ENCODE measurements around the gene LRP1B. TPM values are rescaled to one million over a fixed set of nuclear protein-coding genes. Genes with fewer than 3 reads are reported as not detected.

The LRP1B gene
- total RNA-seq, 4 donors from 2014 or later: 0.42 to 0.71 (median 0.65) TPM

DNA sequence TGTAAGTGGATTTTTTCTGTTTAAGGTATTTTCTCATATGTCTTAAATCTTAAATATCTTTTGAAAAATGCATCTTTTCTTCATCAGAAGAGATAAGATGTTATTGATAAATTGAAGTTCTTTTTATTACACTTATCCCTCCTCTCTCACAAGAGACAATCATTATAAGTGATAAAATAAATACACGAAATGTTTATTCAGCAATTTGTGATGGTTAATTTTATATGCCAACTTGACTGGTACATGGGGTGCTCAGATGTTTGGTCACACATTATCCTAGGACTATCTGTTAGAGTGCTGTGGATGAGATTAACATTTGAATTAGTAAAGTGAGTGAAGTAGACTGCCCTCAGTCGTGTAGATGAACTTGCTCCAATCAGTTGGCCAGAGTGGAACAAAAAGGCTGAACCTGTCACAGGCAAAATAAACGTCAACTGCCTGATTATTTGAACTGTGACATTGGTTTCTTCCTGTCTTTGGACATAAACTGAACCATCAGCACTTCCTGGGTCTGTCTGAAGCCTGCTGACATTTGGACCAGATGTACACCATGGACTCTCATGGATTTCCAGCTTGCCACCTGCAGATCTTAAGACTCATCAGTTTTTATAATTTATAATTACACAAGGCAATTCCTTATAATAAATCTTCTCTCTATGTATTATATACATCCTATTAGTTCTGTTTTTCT is 1126.7 kb downstream of the LRP1B start:
- 48% methylated on average over 3 of the region's 3 CpGs for WGBS
- H3K4me1 ChIP-seq: no peaks in the 10 kb centered on the region
- H3K4me3 ChIP-seq: no peak overlapping the region
- no peaks in the 10 kb centered on the region for H3K27me3 ChIP-seq
- TF ChIP-seq POLR2A (IDR thresholded peaks at IDR 0.05; ENCODE audit: low read depth): no peak
- TF ChIP-seq, protein P1, sequence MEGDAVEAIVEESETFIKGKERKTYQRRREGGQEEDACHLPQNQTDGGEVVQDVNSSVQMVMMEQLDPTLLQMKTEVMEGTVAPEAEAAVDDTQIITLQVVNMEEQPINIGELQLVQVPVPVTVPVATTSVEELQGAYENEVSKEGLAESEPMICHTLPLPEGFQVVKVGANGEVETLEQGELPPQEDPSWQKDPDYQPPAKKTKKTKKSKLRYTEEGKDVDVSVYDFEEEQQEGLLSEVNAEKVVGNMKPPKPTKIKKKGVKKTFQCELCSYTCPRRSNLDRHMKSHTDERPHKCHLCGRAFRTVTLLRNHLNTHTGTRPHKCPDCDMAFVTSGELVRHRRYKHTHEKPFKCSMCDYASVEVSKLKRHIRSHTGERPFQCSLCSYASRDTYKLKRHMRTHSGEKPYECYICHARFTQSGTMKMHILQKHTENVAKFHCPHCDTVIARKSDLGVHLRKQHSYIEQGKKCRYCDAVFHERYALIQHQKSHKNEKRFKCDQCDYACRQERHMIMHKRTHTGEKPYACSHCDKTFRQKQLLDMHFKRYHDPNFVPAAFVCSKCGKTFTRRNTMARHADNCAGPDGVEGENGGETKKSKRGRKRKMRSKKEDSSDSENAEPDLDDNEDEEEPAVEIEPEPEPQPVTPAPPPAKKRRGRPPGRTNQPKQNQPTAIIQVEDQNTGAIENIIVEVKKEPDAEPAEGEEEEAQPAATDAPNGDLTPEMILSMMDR (IDR thresholded peaks at IDR 0.05): no peak
- no peak for TF ChIP-seq POLR2AphosphoS5 (IDR thresholded peaks at IDR 0.05)
- TF ChIP-seq EP300 (IDR thresholded peaks at IDR 0.05): no peak
- no peaks in the 10 kb centered on the region for H3K9me3 ChIP-seq
- intact Hi-C loops (cut with DNase I): no loop called here
- H3K27ac ChIP-seq (replicated peaks in 1 of 4): no peak overlapping the region
- no peaks in the 10 kb centered on the region for H3K36me3 ChIP-seq
- no peak for DNase-seq (ENCODE audit: extremely low spot score)

DNA sequence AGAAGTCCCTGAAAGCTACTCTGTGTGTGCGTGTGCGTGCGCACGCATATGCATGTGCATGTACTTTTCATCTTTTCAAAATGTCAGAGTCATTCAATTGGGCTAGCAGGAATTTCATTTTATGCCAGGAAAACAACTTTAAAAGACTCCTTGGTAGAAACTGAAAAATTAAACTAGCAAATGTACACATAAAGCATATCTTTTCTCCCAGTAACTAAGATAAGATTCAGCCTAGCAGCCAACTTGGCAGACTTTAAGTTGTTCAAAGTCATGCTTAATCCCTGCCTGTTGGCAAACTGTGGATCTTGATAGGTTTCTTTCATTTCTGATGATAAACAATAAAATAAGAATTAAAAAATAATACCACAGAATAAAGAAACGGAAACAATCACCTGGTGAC is 1129.1 kb downstream of the LRP1B start:
- WGBS: 99% methylated on average over 5 of the region's 5 CpGs
- H3K9me3 ChIP-seq: no peaks in the 10 kb centered on the region
- no peaks in the 10 kb centered on the region for H3K36me3 ChIP-seq
- intact Hi-C loops (cut with DNase I): no loop called here
- TF ChIP-seq POLR2AphosphoS5 (IDR thresholded peaks at IDR 0.05): no peak
- no peak for TF ChIP-seq EP300 (IDR thresholded peaks at IDR 0.05)
- TF ChIP-seq, protein P1 (IDR thresholded peaks at IDR 0.05): no peak
- no peak for TF ChIP-seq POLR2A (IDR thresholded peaks at IDR 0.05; ENCODE audit: low read depth)
- no peak overlapping the region for H3K4me3 ChIP-seq
- no peak for DNase-seq (ENCODE audit: extremely low spot score)
- H3K27ac ChIP-seq (replicated peaks in 1 of 4): no peak overlapping the region
- H3K4me1 ChIP-seq: no peaks in the 10 kb centered on the region
- no peaks in the 10 kb centered on the region for H3K27me3 ChIP-seq

DNA sequence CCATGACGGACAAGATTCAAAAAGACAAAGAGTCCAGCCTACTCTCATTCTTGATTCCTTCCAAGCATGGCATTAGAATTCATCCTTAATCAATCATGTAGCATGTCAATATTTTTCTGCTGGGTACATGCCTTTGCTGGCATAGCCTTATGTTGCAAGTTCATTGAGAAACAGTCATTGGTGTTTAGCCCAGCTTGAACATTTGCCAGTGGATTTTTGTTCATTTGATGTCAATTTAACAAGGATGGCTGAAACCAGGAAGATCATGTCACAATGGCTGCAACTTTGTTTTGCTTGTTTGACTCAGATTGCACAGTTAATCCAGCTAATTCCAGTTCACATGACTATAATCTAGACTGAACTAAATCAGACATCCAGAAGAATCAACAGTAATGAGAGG is 1132.2 kb downstream of the LRP1B start:
- intact Hi-C loops (cut with DNase I): no loop called here
- no peak overlapping the region for H3K4me3 ChIP-seq
- TF ChIP-seq EP300 (IDR thresholded peaks at IDR 0.05): no peak
- TF ChIP-seq, protein P1 (IDR thresholded peaks at IDR 0.05): no peak
- no peak for TF ChIP-seq POLR2AphosphoS5 (IDR thresholded peaks at IDR 0.05)
- no peak for DNase-seq (ENCODE audit: extremely low spot score)
- no peaks in the 10 kb centered on the region for H3K27me3 ChIP-seq
- H3K27ac ChIP-seq (replicated peaks in 1 of 4): no peak overlapping the region
- H3K9me3 ChIP-seq: no peaks in the 10 kb centered on the region
- 95% methylated on average over 1 of the region's 1 CpG for WGBS
- H3K4me1 ChIP-seq: no peaks in the 10 kb centered on the region
- no peaks in the 10 kb centered on the region for H3K36me3 ChIP-seq

DNA sequence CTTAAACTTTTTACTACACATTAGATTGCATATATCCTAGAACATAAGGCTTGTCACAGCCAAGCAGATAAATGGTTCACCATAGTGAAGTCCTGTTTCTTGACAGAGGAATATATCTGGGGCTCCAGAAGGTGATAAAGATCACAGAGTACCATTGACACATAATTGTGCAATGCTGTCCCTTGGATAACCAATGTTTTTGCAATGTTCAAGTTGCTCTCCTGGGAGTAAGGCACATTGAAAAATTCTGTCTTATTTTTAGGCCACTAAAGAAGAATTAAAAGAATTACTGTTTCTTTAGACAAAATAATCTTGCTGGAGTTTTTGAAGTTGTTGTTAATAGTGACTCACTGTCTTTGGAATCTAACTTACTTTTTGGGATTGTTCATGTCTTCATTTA is 1132.8 kb downstream of the LRP1B start:
- TF ChIP-seq, protein P1 (IDR thresholded peaks at IDR 0.05): no peak
- no peak for TF ChIP-seq EP300 (IDR thresholded peaks at IDR 0.05)
- TF ChIP-seq POLR2AphosphoS5 (IDR thresholded peaks at IDR 0.05): no peak
- no peak for TF ChIP-seq POLR2A (IDR thresholded peaks at IDR 0.05; ENCODE audit: low read depth)
- H3K4me1 ChIP-seq: no peaks in the 10 kb centered on the region
- no peak overlapping the region for H3K4me3 ChIP-seq
- intact Hi-C loops (cut with DNase I): no loop called here
- no peak for DNase-seq (ENCODE audit: extremely low spot score)
- H3K27me3 ChIP-seq: no peaks in the 10 kb centered on the region
- no peaks in the 10 kb centered on the region for H3K36me3 ChIP-seq
- no peaks in the 10 kb centered on the region for H3K9me3 ChIP-seq
- H3K27ac ChIP-seq (replicated peaks in 1 of 4): no peak overlapping the region

DNA sequence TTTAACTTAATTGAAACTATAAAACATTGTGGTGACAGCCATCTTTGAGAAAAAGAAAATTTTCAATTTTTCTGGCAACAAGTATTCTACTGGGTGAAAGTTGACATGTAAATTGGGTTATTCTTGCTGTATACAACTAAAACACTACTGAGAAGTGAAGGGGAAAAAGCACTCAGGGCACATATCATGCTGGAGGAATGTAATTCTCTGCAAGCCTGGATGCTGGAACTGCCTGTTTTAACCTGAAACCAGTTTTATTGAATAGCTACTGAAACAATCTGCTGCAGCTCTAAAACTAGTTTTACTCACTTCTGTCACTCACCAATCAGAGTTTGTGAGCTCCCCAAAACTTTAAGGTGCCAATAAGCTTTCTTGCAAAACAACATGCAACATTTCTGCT is 1136.0 kb downstream of the LRP1B start:
- Histone ChIP-seq H3K27me3 (no peaks in the 10 kb centered on the region), H3K9me3 (no peaks in the 10 kb centered on the region), H3K36me3 (no peaks in the 10 kb centered on the region), H3K27ac (replicated peaks in 1 of 4) (no peak overlapping the region), H3K4me1 (no peaks in the 10 kb centered on the region), H3K4me3 (no peak overlapping the region)
- TF ChIP-seq POLR2A (IDR thresholded peaks at IDR 0.05; ENCODE audit: low read depth) (no peak), POLR2AphosphoS5 (IDR thresholded peaks at IDR 0.05) (no peak), EP300 (IDR thresholded peaks at IDR 0.05) (no peak)
- TF ChIP-seq, protein P1 (IDR thresholded peaks at IDR 0.05): no peak
- DNase-seq (ENCODE audit: extremely low spot score): no peak
- intact Hi-C loops (cut with DNase I): no loop called here

Data from esophagus muscularis mucosa (tissue), 4 donors.